Measurements from ENCODE around the gene TENM3.

- TF ChIP-seq CTCF (IDR thresholded peaks at IDR 0.05) = no peak
- no peak for TF ChIP-seq POLR2A (IDR thresholded peaks at IDR 0.05)
Measured at GRCh38 chr4:182839256-182839655, 596.1 kb downstream of the TENM3 start.

All from testis (tissue), 2 donors.